Lower lobe of right lung (tissue), 2 donors: ENCODE data around the gene TNNT1. TPM values are rescaled to one million over a fixed set of nuclear protein-coding genes. Genes with fewer than 3 reads are reported as not detected.

Experiments
- ATAC-seq, 2 donors: fragments of 200-7000 bp; cut with Tn5 transposase; one replicate each; pipeline ENCODE4 v1.9.1; 2020 to 2022; ENCODE audit warnings: mild to moderate bottlenecking in 2 of 2, moderate library complexity in 2 of 2
- DNase-seq: peaks from one replicate; pipeline ENCODE4 v3.0.0-alpha.2; 2020
- H3K27ac ChIP-seq: fragments of 200-600 bp; one replicate; pipeline ENCODE4 v1.8.0; 2022
- H3K27me3 ChIP-seq: fragments of 200-600 bp; one replicate; pipeline ENCODE4 v1.8.0; 2022; ENCODE audit warnings: low read depth
- H3K36me3 ChIP-seq: fragments of 200-600 bp; one replicate; pipeline ENCODE4 v1.8.0; 2022; ENCODE audit warnings: mild to moderate bottlenecking
- H3K4me1 ChIP-seq: fragments of 200-600 bp; one replicate; pipeline ENCODE4 v1.8.0; 2022
- H3K4me3 ChIP-seq: fragments of 200-600 bp; one replicate; pipeline ENCODE4 v1.8.0; 2022; ENCODE audit warnings: mild to moderate bottlenecking
- H3K9me3 ChIP-seq: fragments of 200-600 bp; one replicate; pipeline ENCODE4 v1.8.0; 2022
- intact Hi-C: fragments of 100-400 bp; cut with DNase I; formaldehyde crosslinking; loops from one replicate; pipeline ENCODE4 v1.11.0; 2022
- total RNA-seq: library from RNA; stranded (reverse); fragmentation: NEBNext Ultra II Directional; extraction: Animal tissue kit (Norgen Biotek cat#: 25700); gene quantifications from one replicate; pipeline ENCODE4 v1.2.1, GENCODE V29; 2021
- TF ChIP-seq, protein P1 (sequence below): fragments of 200-600 bp; IDR thresholded peaks from one replicate; pipeline ENCODE4 v1.8.0; 2022; ENCODE audit warnings: antibody characterized with exemption, mild to moderate bottlenecking
- donor health status: DM: no; HTN: yes; CAD: no; lungs with severe emphysema.

Gene TNNT1
- total RNA-seq, 1 donor from 2014 or later: not detected

DNA sequence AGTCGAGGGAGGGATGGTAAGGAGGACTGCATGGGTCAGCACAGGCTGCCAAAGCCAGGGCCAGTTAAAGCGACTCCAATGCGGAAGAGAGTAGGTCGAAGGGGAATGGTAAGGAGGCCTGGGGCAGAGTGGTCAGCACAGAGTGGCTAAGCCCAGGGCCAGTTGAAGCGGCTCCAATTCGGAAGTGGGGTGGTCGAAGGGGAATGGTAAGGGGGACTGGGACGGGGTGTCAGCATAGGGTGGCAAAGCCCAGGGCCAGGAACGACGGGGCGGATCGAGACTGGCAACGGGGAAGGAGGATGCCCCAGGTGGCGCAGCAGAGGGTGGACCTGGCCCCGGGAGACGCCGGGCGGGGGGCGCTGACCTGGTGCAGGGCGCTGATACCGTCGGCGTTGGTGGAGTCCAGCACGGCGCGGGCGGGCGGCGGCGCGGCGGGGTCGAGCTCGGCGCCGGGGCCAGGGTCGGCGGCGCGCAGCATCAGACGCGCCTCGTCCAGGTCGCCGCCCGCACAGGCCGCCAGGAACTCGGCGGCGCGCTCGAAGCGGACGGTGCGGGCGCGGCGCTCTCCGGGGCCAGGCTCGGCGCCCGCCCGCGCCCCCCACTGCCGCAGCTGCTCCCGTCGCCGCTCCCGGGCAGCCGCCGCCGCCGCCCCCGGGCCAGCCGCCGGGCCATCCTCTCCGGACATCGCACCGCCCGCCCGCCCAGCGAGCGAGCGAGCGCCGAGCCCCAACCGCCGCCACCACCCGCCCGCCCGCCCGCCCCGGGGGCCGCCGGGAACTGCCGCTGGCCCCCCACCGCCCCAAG is 31.9 kb downstream of the TNNT1 start, which contains the start of gene PPP1R12C:
Gene PPP1R12C, minus strand, starts transcription at position 779 of the 804 bp plus-strand sequence. Its CDS starts 94 bp downstream, at position 685.
- intact Hi-C loops: no loop called here

DNA sequence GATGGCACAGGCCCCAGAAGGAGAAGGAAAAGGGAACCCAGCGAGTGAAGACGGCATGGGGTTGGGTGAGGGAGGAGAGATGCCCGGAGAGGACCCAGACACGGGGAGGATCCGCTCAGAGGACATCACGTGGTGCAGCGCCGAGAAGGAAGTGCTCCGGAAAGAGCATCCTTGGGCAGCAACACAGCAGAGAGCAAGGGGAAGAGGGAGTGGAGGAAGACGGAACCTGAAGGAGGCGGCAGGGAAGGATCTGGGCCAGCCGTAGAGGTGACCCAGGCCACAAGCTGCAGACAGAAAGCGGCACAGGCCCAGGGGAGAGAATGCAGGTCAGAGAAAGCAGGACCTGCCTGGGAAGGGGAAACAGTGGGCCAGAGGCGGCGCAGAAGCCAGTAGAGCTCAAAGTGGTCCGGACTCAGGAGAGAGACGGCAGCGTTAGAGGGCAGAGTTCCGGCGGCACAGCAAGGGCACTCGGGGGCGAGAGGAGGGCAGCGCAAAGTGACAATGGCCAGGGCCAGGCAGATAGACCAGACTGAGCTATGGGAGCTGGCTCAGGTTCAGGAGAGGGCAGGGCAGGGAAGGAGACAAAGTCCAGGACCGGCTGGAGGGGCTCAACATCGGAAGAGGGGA is 32.7 kb downstream of the TNNT1 start:
- peak; percentile 76 for DNase-seq

More for the DNA sequence above, 31.9 kb downstream of the TNNT1 start, which contains the start of gene PPP1R12C:
- peak within 1 kb of the TSS; percentile 85 for H3K27ac ChIP-seq
- peaks cover 51% of the 10 kb centered on the region for H3K4me1 ChIP-seq
- no peaks in the 10 kb centered on the region for H3K27me3 ChIP-seq
- TF ChIP-seq, protein P1, sequence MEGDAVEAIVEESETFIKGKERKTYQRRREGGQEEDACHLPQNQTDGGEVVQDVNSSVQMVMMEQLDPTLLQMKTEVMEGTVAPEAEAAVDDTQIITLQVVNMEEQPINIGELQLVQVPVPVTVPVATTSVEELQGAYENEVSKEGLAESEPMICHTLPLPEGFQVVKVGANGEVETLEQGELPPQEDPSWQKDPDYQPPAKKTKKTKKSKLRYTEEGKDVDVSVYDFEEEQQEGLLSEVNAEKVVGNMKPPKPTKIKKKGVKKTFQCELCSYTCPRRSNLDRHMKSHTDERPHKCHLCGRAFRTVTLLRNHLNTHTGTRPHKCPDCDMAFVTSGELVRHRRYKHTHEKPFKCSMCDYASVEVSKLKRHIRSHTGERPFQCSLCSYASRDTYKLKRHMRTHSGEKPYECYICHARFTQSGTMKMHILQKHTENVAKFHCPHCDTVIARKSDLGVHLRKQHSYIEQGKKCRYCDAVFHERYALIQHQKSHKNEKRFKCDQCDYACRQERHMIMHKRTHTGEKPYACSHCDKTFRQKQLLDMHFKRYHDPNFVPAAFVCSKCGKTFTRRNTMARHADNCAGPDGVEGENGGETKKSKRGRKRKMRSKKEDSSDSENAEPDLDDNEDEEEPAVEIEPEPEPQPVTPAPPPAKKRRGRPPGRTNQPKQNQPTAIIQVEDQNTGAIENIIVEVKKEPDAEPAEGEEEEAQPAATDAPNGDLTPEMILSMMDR: no peak
- H3K4me3 ChIP-seq: peak within 1 kb of the TSS; percentile 89
- H3K36me3 ChIP-seq: peaks cover 6% of the 10 kb centered on the region
- ATAC-seq: no peak
- DNase-seq: no peak
- H3K9me3 ChIP-seq: no peaks in the 10 kb centered on the region

DNA sequence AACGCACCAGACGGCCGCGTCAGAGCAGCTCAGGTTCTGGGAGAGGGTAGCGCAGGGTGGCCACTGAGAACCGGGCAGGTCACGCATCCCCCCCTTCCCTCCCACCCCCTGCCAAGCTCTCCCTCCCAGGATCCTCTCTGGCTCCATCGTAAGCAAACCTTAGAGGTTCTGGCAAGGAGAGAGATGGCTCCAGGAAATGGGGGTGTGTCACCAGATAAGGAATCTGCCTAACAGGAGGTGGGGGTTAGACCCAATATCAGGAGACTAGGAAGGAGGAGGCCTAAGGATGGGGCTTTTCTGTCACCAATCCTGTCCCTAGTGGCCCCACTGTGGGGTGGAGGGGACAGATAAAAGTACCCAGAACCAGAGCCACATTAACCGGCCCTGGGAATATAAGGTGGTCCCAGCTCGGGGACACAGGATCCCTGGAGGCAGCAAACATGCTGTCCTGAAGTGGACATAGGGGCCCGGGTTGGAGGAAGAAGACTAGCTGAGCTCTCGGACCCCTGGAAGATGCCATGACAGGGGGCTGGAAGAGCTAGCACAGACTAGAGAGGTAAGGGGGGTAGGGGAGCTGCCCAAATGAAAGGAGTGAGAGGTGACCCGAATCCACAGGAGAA is 33.5 kb downstream of the TNNT1 start:
- DNase-seq: no peak
- Histone ChIP-seq H3K27me3 (no peaks in the 10 kb centered on the region), H3K36me3 (peaks cover 8% of the 10 kb centered on the region), H3K4me3 (peak overlapping the region; percentile 89), H3K4me1 (peaks cover 51% of the 10 kb centered on the region), H3K27ac (peak overlapping the region; percentile 83), H3K9me3 (no peaks in the 10 kb centered on the region)
- TF ChIP-seq, protein P1: no peak
- ATAC-seq: no peak
- intact Hi-C loops: no loop called here

More for the DNA sequence above, 32.7 kb downstream of the TNNT1 start:
- peak overlapping the region; percentile 89 for H3K4me3 ChIP-seq
- H3K36me3 ChIP-seq: peaks cover 8% of the 10 kb centered on the region
- TF ChIP-seq, protein P1: no peak
- H3K4me1 ChIP-seq: peaks cover 51% of the 10 kb centered on the region
- ATAC-seq: peak; percentile 34
- intact Hi-C loops: no loop called here
- no peaks in the 10 kb centered on the region for H3K27me3 ChIP-seq
- H3K27ac ChIP-seq: peak overlapping the region; percentile 85
- H3K9me3 ChIP-seq: no peaks in the 10 kb centered on the region

DNA sequence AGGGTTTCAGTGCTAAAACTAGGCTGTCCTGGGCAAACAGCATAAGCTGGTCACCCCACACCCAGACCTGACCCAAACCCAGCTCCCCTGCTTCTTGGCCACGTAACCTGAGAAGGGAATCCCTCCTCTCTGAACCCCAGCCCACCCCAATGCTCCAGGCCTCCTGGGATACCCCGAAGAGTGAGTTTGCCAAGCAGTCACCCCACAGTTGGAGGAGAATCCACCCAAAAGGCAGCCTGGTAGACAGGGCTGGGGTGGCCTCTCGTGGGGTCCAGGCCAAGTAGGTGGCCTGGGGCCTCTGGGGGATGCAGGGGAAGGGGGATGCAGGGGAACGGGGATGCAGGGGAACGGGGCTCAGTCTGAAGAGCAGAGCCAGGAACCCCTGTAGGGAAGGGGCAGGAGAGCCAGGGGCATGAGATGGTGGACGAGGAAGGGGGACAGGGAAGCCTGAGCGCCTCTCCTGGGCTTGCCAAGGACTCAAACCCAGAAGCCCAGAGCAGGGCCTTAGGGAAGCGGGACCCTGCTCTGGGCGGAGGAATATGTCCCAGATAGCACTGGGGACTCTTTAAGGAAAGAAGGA is 34.4 kb downstream of the TNNT1 start:
- intact Hi-C loops: no loop called here

More for the DNA sequence above, 34.4 kb downstream of the TNNT1 start:
- DNase-seq: no peak
- Histone ChIP-seq H3K27me3 (no peaks in the 10 kb centered on the region), H3K4me1 (peaks cover 51% of the 10 kb centered on the region), H3K27ac (peak overlapping the region; percentile 83), H3K9me3 (no peaks in the 10 kb centered on the region), H3K4me3 (no peak overlapping the region), H3K36me3 (peaks cover 17% of the 10 kb centered on the region)
- no peak for ATAC-seq
- TF ChIP-seq, protein P1: no peak
